Kidney epithelial cell (primary cell): Measurements from ENCODE around the gene MAML2. TPM values are rescaled to one million over a fixed set of nuclear protein-coding genes. Genes with fewer than 3 reads are reported as not detected.

Experiments
- DNase-seq: peaks from one replicate; pipeline ENCODE4 v3.0.0-alpha.2; 2010; ENCODE audit warnings: low read depth
- H3K27me3 ChIP-seq: 2 replicates; pipeline ENCODE4 v1.6.0; 2011; ENCODE audit warnings: low read length; ENCODE audit not compliant: control insufficient read depth, insufficient read depth
- H3K36me3 ChIP-seq: 2 replicates; pipeline ENCODE4 v1.5.1; 2011; ENCODE audit warnings: low read length; ENCODE audit not compliant: control insufficient read depth, insufficient read depth
- H3K4me3 ChIP-seq: 2 replicates; pipeline ENCODE4 v1.5.1; 2011; ENCODE audit warnings: low read depth, mild to moderate bottlenecking, control low read depth, low read length
- CTCF ChIP-seq: IDR thresholded peaks from 2 replicates; pipeline ENCODE4 v1.5.1; 2011; ENCODE audit warnings: mild to moderate bottlenecking, moderate library complexity, low read length, control low read depth, inconsistent platforms; ENCODE audit not compliant: insufficient read depth, poor library complexity, severe bottlenecking
- total RNA-seq: library from RNA; depleted of rRNA; stranded (reverse); fragments of >200 nt; gene quantifications from 2 replicates; pipeline ENCODE4 v1.2.3, GENCODE V29; 2015

MAML2 gene
- total RNA-seq, 1 donor from 2014 or later = 12.3 TPM

- H3K36me3 ChIP-seq = no peaks in the 10 kb centered on the region
Observed at GRCh38 chr11:96098511-96099241, 244.3 kb downstream of the MAML2 start.

GRCh38 chr11:96097844-96098421 lies 245.1 kb downstream of the MAML2 start:
- DNase-seq = no peak
- no peak for TF ChIP-seq CTCF
- no peak overlapping the region for H3K4me3 ChIP-seq
- H3K36me3 ChIP-seq = no peaks in the 10 kb centered on the region
- no peaks in the 10 kb centered on the region for H3K27me3 ChIP-seq

More at GRCh38 chr11:96098511-96099241, 244.3 kb downstream of the MAML2 start:
- Histone ChIP-seq H3K27me3 (no peaks in the 10 kb centered on the region), H3K4me3 (no peak overlapping the region)
- TF ChIP-seq CTCF = no peak
- no peak for DNase-seq

GRCh38 chr11:96096360-96096759 lies 246.6 kb downstream of the MAML2 start:
- no peak for TF ChIP-seq CTCF
- H3K27me3 ChIP-seq = no peaks in the 10 kb centered on the region
- peaks cover 2% of the 10 kb centered on the region for H3K36me3 ChIP-seq
- no peak overlapping the region for H3K4me3 ChIP-seq
- DNase-seq = no peak

- Histone ChIP-seq H3K27me3 (no peaks in the 10 kb centered on the region), H3K36me3 (peaks cover 2% of the 10 kb centered on the region), H3K4me3 (no peak overlapping the region)
- DNase-seq = no peak
- TF ChIP-seq CTCF = no peak
Observed at GRCh38 chr11:96095884-96096303, 247.1 kb downstream of the MAML2 start.

- H3K36me3 ChIP-seq = peaks cover 2% of the 10 kb centered on the region
- no peak for TF ChIP-seq CTCF
- no peak for DNase-seq
- no peaks in the 10 kb centered on the region for H3K27me3 ChIP-seq
- H3K4me3 ChIP-seq = no peak overlapping the region
Observed at GRCh38 chr11:96094156-96094555, 248.8 kb downstream of the MAML2 start.

- H3K4me3 ChIP-seq = no peak overlapping the region
- DNase-seq = no peak
- H3K27me3 ChIP-seq = no peaks in the 10 kb centered on the region
- peaks cover 2% of the 10 kb centered on the region for H3K36me3 ChIP-seq
- no peak for TF ChIP-seq CTCF
Observed at GRCh38 chr11:96092511-96092910, 250.5 kb downstream of the MAML2 start.
